Fibroblast of villous mesenchyme (primary cell): Measurements from ENCODE around the gene AKAP13. TPM values are rescaled to one million over a fixed set of nuclear protein-coding genes. Genes with fewer than 3 reads are reported as not detected.

Experiments used
- DNase-seq: peaks from one replicate; pipeline ENCODE4 v3.0.0-alpha.2; 2010; ENCODE audit warnings: low read depth
- H3K4me3 ChIP-seq: 2 replicates; pipeline ENCODE4 v1.5.1; 2011; ENCODE audit warnings: low read depth, mild to moderate bottlenecking, low read length
- CTCF ChIP-seq: IDR thresholded peaks from 2 replicates; pipeline ENCODE4 v1.5.1; 2012; ENCODE audit warnings: low read depth, mild to moderate bottlenecking, low read length; ENCODE audit not compliant: insufficient read depth
- total RNA-seq: library from RNA; depleted of rRNA; stranded (reverse); fragments of >200 nt; gene quantifications from 2 replicates; pipeline ENCODE4 v1.2.3, GENCODE V29; 2012

The AKAP13 gene
- total RNA-seq, 1 donor = 164 TPM

- no peak overlapping the region for H3K4me3 ChIP-seq
- peak; percentile 2 for TF ChIP-seq CTCF
- DNase-seq = peak; percentile 21
These were observed 328.8 kb downstream of the AKAP13 start for GRCh38 chr15:85709250-85709649.

GRCh38 chr15:85710340-85710842, 330.0 kb downstream of the AKAP13 start:
- no peak for DNase-seq
- no peak for TF ChIP-seq CTCF
- H3K4me3 ChIP-seq = no peak overlapping the region

GRCh38 chr15:85711580-85712192, 331.3 kb downstream of the AKAP13 start:
- H3K4me3 ChIP-seq = no peak overlapping the region
- TF ChIP-seq CTCF = no peak
- DNase-seq = peak; percentile 51

GRCh38 chr15:85716261-85716660, 335.9 kb downstream of the AKAP13 start:
- DNase-seq = no peak
- no peak for TF ChIP-seq CTCF
- no peak overlapping the region for H3K4me3 ChIP-seq

GRCh38 chr15:85717212-85717611, 336.8 kb downstream of the AKAP13 start:
- no peak for DNase-seq

GRCh38 chr15:85718271-85718971, 338.0 kb downstream of the AKAP13 start:
- H3K4me3 ChIP-seq = no peak overlapping the region
- DNase-seq = no peak
- no peak for TF ChIP-seq CTCF

More at GRCh38 chr15:85717212-85717611, 336.8 kb downstream of the AKAP13 start:
- no peak for TF ChIP-seq CTCF
- H3K4me3 ChIP-seq = no peak overlapping the region
